Skeletal muscle tissue (tissue), 4 donors: ENCODE measurements around the gene NCKAP5. TPM values are rescaled to one million over a fixed set of nuclear protein-coding genes. Genes with fewer than 3 reads are reported as not detected.

Experiments
- H3K27ac ChIP-seq: one replicate; pipeline ENCODE4 v1.7.0; 2013; ENCODE audit warnings: mild to moderate bottlenecking, low read depth, low read length, inconsistent platforms
- H3K27me3 ChIP-seq, 3 donors: one replicate each; pipeline ENCODE4 v1.7.0; 2013; ENCODE audit warnings: low read length in 3 of 3; ENCODE audit not compliant: control insufficient read depth in 3 of 3, insufficient read depth in 3 of 3
- H3K36me3 ChIP-seq, 3 donors: one replicate each; pipeline ENCODE4 v1.7.0; 2013; ENCODE audit warnings: low read length in 3 of 3; ENCODE audit not compliant: control insufficient read depth in 3 of 3, insufficient read depth in 3 of 3
- H3K4me1 ChIP-seq, 3 donors: one replicate each; pipeline ENCODE4 v1.7.0; 2013; ENCODE audit warnings: low read length in 3 of 3, mild to moderate bottlenecking in 3 of 3; ENCODE audit not compliant: control insufficient read depth in 3 of 3, insufficient read depth in 3 of 3
- H3K4me3 ChIP-seq, 3 donors: one replicate each; pipeline ENCODE4 v1.7.0; 2013; ENCODE audit warnings: low read length in 3 of 3
- H3K9ac ChIP-seq, 3 donors: one replicate each; pipeline ENCODE4 v1.7.0; 2013; ENCODE audit warnings: low read length in 3 of 3, mild to moderate bottlenecking in 3 of 3, moderate library complexity in 2 of 3, low read depth in 1 of 3
- H3K9me3 ChIP-seq, 3 donors: one replicate each; pipeline ENCODE4 v1.7.0; 2013; ENCODE audit warnings: low read length in 3 of 3; ENCODE audit not compliant: control insufficient read depth in 3 of 3
- total RNA-seq: library from RNA; depleted of rRNA; stranded (reverse); fragments of >200 nt; gene quantifications from one replicate; pipeline ENCODE4 v1.2.3, GENCODE V29; 2014
- donor health status: Osteomylitis.

Gene NCKAP5
- total RNA-seq, 1 donor from 2014 or later: 5.7 TPM

GRCh38 chr2:133316557-133316956, 251.7 kb downstream of the NCKAP5 start:
- no peaks in the 10 kb centered on the region for H3K27me3 ChIP-seq
- no peaks in the 10 kb centered on the region for H3K9me3 ChIP-seq
- H3K9ac ChIP-seq: no peak overlapping the region
- H3K4me1 ChIP-seq: no peaks in the 10 kb centered on the region
- no peak overlapping the region for H3K4me3 ChIP-seq
- no peak overlapping the region for H3K27ac ChIP-seq
- H3K36me3 ChIP-seq: no peaks in the 10 kb centered on the region

DNA sequence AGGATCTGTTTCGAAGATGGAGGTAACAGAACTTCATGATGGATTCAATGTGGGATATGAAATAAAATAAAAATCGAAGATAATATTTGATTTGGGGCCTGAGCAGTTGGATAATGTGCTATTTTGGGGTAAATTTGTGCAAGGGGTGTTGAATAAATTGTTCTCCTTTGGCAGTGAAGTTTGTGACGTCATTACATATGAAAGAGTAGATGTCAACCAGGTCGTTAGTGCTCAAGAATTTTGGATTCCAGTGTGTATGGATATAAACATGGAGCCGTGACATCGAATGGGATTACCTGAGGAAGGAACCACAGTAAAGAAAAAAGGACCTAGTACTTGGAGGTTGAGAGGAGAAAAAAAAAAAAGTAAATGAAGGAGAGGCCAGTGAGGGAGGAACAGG, 253.0 kb downstream of the NCKAP5 start:
- H3K9me3 ChIP-seq: no peaks in the 10 kb centered on the region
- H3K27ac ChIP-seq: no peak overlapping the region
- no peak overlapping the region for H3K9ac ChIP-seq
- H3K27me3 ChIP-seq: no peaks in the 10 kb centered on the region
- H3K4me3 ChIP-seq: no peak overlapping the region
- H3K36me3 ChIP-seq: no peaks in the 10 kb centered on the region
- H3K4me1 ChIP-seq: no peaks in the 10 kb centered on the region

DNA sequence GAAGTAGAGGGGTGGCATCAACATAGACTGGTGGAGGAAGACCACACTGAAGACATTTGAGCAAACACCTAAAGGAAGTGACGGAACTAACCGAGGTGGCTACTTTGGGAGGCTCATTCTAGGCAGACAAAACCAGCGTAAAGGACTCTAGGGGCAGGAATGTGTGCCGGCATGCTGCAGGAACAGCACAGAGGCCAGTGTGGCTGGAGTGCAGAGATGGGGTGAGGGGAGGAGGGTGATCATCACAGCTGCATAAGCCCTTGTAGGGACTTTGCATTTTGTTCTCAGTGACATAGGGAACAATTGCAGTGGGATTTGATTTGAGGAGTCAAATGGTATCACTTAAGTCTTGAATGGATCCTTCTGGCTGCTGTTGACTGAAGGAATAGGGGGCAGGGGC, 253.5 kb downstream of the NCKAP5 start:
- no peak overlapping the region for H3K4me3 ChIP-seq
- no peaks in the 10 kb centered on the region for H3K9me3 ChIP-seq
- no peaks in the 10 kb centered on the region for H3K36me3 ChIP-seq
- H3K4me1 ChIP-seq: no peaks in the 10 kb centered on the region
- H3K27ac ChIP-seq: no peak overlapping the region
- H3K27me3 ChIP-seq: no peaks in the 10 kb centered on the region
- no peak overlapping the region for H3K9ac ChIP-seq

- Histone ChIP-seq H3K9ac (no peak overlapping the region), H3K4me1 (no peaks in the 10 kb centered on the region), H3K27ac (no peak overlapping the region), H3K9me3 (no peaks in the 10 kb centered on the region), H3K27me3 (no peaks in the 10 kb centered on the region), H3K36me3 (no peaks in the 10 kb centered on the region), H3K4me3 (no peak overlapping the region)
Measured at GRCh38 chr2:133312038-133312729, 256.1 kb downstream of the NCKAP5 start.

DNA sequence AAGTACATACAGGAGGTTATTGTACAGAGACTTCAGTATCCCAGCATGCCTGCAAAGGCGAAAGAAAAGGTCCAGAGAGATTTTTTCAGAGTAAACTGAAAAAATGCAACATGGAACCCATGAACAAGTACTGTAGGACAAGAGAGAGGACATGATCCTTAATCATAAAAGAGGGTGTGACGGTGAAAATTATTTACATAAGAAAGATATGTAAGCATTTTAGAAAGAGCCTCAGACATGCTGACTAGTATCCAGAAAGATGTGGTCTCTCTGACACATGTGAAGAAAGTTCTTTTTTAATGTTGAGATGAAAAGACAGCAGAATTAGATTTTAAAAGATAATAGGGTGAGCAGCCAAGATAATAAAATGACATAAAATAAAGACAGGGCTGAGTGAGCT, 262.0 kb downstream of the NCKAP5 start:
- H3K4me3 ChIP-seq: no peak overlapping the region

DNA sequence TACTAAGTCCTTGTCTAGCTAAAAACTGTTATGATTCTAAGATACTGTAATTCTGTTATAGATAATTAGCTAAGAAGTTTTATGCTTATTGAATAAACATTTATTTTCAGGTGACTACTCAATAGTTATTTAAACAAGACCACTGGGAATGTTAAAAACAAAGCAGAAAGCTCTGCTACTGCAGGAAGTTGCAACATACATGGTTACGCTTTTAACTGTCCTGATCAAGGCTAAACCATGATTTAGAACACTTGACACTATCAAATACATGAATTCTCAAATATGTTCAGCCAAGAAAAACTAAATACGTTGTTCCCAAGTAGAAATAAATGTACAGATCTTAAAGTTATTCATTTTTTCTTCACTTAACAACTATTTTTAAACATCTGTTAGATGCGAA, 263.9 kb downstream of the NCKAP5 start:
- H3K4me3 ChIP-seq: no peak overlapping the region
- H3K9me3 ChIP-seq: no peaks in the 10 kb centered on the region
- H3K4me1 ChIP-seq: no peaks in the 10 kb centered on the region
- no peak overlapping the region for H3K9ac ChIP-seq
- H3K36me3 ChIP-seq: no peaks in the 10 kb centered on the region
- no peak overlapping the region for H3K27ac ChIP-seq
- no peaks in the 10 kb centered on the region for H3K27me3 ChIP-seq

More for the DNA sequence above, 262.0 kb downstream of the NCKAP5 start:
- H3K4me1 ChIP-seq: no peaks in the 10 kb centered on the region
- H3K9me3 ChIP-seq: no peaks in the 10 kb centered on the region
- no peak overlapping the region for H3K27ac ChIP-seq
- H3K9ac ChIP-seq: no peak overlapping the region
- no peaks in the 10 kb centered on the region for H3K36me3 ChIP-seq
- H3K27me3 ChIP-seq: no peaks in the 10 kb centered on the region

GRCh38 chr2:133303150-133303549, 265.1 kb downstream of the NCKAP5 start:
- H3K4me1 ChIP-seq: no peaks in the 10 kb centered on the region
- H3K27me3 ChIP-seq: no peaks in the 10 kb centered on the region
- no peaks in the 10 kb centered on the region for H3K36me3 ChIP-seq
- H3K9me3 ChIP-seq: no peaks in the 10 kb centered on the region
- H3K9ac ChIP-seq: no peak overlapping the region
- no peak overlapping the region for H3K4me3 ChIP-seq
- H3K27ac ChIP-seq: no peak overlapping the region

DNA sequence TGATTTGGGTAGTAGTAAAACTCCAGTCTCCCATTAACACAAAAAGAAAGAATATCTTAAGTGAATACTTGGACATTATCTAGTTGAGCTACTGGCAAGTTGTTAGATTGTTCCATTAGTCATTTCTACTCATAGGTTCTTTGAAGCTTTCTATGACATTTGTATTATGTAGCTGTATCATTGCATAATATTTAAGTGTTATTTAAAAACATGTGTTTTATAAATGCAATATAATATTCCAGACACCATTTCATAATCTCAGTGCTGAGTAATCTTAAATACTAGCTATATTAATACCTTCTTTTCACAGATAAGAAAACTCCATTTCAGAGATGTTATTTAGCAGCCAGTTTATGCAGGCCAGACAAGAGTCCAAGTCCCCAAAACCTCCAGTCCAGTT, 271.9 kb downstream of the NCKAP5 start:
- no peaks in the 10 kb centered on the region for H3K4me1 ChIP-seq
- no peaks in the 10 kb centered on the region for H3K36me3 ChIP-seq
- H3K9ac ChIP-seq: no peak overlapping the region
- no peaks in the 10 kb centered on the region for H3K27me3 ChIP-seq
- H3K9me3 ChIP-seq: no peaks in the 10 kb centered on the region
- no peak overlapping the region for H3K4me3 ChIP-seq
- no peak overlapping the region for H3K27ac ChIP-seq

GRCh38 chr2:133293544-133294353, 274.5 kb downstream of the NCKAP5 start:
- Histone ChIP-seq H3K4me3 (no peak overlapping the region), H3K9ac (no peak overlapping the region), H3K27ac (no peak overlapping the region), H3K4me1 (no peaks in the 10 kb centered on the region), H3K27me3 (no peaks in the 10 kb centered on the region), H3K9me3 (no peaks in the 10 kb centered on the region), H3K36me3 (no peaks in the 10 kb centered on the region)

DNA sequence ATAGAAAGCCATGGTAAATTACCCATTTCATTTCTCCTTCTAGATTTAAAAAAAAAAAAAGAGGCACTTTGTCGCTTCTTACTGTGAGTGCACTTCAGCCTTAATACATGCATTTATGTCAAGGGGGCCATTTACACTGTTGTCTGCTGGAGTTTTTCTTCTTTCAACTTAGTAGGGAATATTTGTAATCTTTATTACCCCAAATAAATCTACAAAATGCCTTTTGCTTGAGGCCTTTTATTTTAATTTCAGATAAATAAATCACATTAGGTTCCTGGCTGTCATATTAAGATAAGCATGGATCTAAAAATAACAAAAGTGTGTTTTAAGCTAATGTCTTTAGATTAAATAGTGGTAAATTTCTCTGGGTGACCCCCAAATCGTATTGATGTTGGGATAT, 276.0 kb downstream of the NCKAP5 start:
- H3K36me3 ChIP-seq: no peaks in the 10 kb centered on the region
- no peak overlapping the region for H3K4me3 ChIP-seq
- H3K27ac ChIP-seq: no peak overlapping the region
- H3K9ac ChIP-seq: no peak overlapping the region
- no peaks in the 10 kb centered on the region for H3K9me3 ChIP-seq
- H3K27me3 ChIP-seq: no peaks in the 10 kb centered on the region
- no peaks in the 10 kb centered on the region for H3K4me1 ChIP-seq
